PFSK-1 (cell line): ENCODE results near the gene C1GALT1.

Experiments
- FOXP2 ChIP-seq: optimal IDR thresholded peaks from 2 replicates; pipeline ENCODE3; 2011; ENCODE audit warnings: borderline replicate concordance, control low read depth, inconsistent platforms; ENCODE audit not compliant: insufficient read depth; ENCODE audit errors: extremely low read length, extremely low read depth
- POLR2AphosphoS5 ChIP-seq: IDR thresholded peaks from 2 replicates; pipeline ENCODE4 v1.6.1; 2012; ENCODE audit warnings: low read depth, mild to moderate bottlenecking, control low read depth, low read length, moderate library complexity
- REST ChIP-seq, 2 experiments: IDR thresholded peaks; 2 replicates each; pipeline versions ENCODE4 v1.6.1 to v1.8.0; 2011 to 2012; ENCODE audit warnings: low read depth in 2 of 2, low read length in 2 of 2, control low read depth in 1 of 2, inconsistent platforms in 1 of 2, mild to moderate bottlenecking in 1 of 2, moderate library complexity in 1 of 2; ENCODE audit not compliant: insufficient read depth in 1 of 2
- SIN3A ChIP-seq: IDR thresholded peaks from 2 replicates; pipeline ENCODE4 v1.6.1; 2012; ENCODE audit warnings: mild to moderate bottlenecking, low read length, moderate library complexity, borderline replicate concordance; ENCODE audit not compliant: insufficient read depth
- TAF1 ChIP-seq: IDR thresholded peaks from 2 replicates; pipeline ENCODE4 v1.6.1; 2012; ENCODE audit warnings: low read length, control low read depth, borderline replicate concordance; ENCODE audit not compliant: insufficient read depth

The C1GALT1 gene

GRCh38 chr7:7183838-7184463, 1.6 kb downstream of the C1GALT1 start:
- TF ChIP-seq TAF1 (no peak), POLR2AphosphoS5 (no peak), SIN3A (no peak), REST (IDR thresholded peaks at IDR 0.05; ENCODE audit: insufficient read depth in 1 of 2, low read depth in 2 of 2, low read length in 2 of 2) (no peak), FOXP2 (no peak)

- TF ChIP-seq SIN3A (no peak), POLR2AphosphoS5 (no peak), TAF1 (no peak), REST (IDR thresholded peaks at IDR 0.05; ENCODE audit: insufficient read depth in 1 of 2, low read depth in 2 of 2, low read length in 2 of 2) (no peak), FOXP2 (no peak)
Measured at GRCh38 chr7:7185371-7185989, 3.1 kb downstream of the C1GALT1 start.

GRCh38 chr7:7188091-7188490, 5.7 kb downstream of the C1GALT1 start:
- TF ChIP-seq TAF1 = no peak
- TF ChIP-seq POLR2AphosphoS5 = no peak
- no peak for TF ChIP-seq FOXP2
- TF ChIP-seq SIN3A = no peak
- no peak for TF ChIP-seq REST (IDR thresholded peaks at IDR 0.05; ENCODE audit: insufficient read depth in 1 of 2, low read depth in 2 of 2, low read length in 2 of 2)

- TF ChIP-seq SIN3A (no peak), REST (IDR thresholded peaks at IDR 0.05; ENCODE audit: insufficient read depth in 1 of 2, low read depth in 2 of 2, low read length in 2 of 2) (no peak), POLR2AphosphoS5 (no peak), TAF1 (no peak), FOXP2 (no peak)
Measured at GRCh38 chr7:7188742-7189141, 6.4 kb downstream of the C1GALT1 start.

- TF ChIP-seq REST (IDR thresholded peaks at IDR 0.05; ENCODE audit: insufficient read depth in 1 of 2, low read depth in 2 of 2, low read length in 2 of 2) (no peak), FOXP2 (no peak)
Measured at GRCh38 chr7:7190142-7190541, 7.8 kb downstream of the C1GALT1 start.
